Frontal cortex (tissue), 4 donors: ENCODE results near the gene MRPL33. TPM values are rescaled to one million over a fixed set of nuclear protein-coding genes. Genes with fewer than 3 reads are reported as not detected.

Experiments
- DNase-seq, 2 donors: peaks; one replicate each; pipeline ENCODE4 v3.0.0; 2012; ENCODE audit warnings: low spot score in 2 of 2
- FAIRE-seq: peaks from 2 replicates; lab custom pipeline; 2012; peaks lifted over from hg19 to GRCh38; lab: Jason Lieb, UNC
- total RNA-seq: library from RNA; depleted of rRNA; stranded (reverse); fragments of >200 nt; gene quantifications from one replicate; pipeline ENCODE4 v1.2.3, GENCODE V29; 2014
- donor health status: control.
- donor health status: control.
- donor health status: control.

MRPL33 gene
- total RNA-seq, 1 donor from 2014 or later = 56.7 TPM

- no peak for FAIRE-seq
These were observed 31.5 kb downstream of the MRPL33 start for GRCh38 chr2:27803046-27803445.

GRCh38 chr2:27804146-27804545 lies 32.6 kb downstream of the MRPL33 start:
- DNase-seq = no peak
- no peak for FAIRE-seq

More at GRCh38 chr2:27803046-27803445, 31.5 kb downstream of the MRPL33 start:
- no peak for DNase-seq

- DNase-seq = no peak
- FAIRE-seq = no peak
These were observed 33.7 kb downstream of the MRPL33 start for GRCh38 chr2:27805180-27805579.

- no peak for FAIRE-seq
These were observed 35.0 kb downstream of the MRPL33 start for GRCh38 chr2:27806311-27807059.

GRCh38 chr2:27807476-27807875 lies 36.0 kb downstream of the MRPL33 start:
- no peak for FAIRE-seq
- no peak for DNase-seq

More at GRCh38 chr2:27806311-27807059, 35.0 kb downstream of the MRPL33 start:
- no peak for DNase-seq

GRCh38 chr2:27808418-27808817 lies 36.9 kb downstream of the MRPL33 start:
- FAIRE-seq (no peak), DNase-seq (no peak)

GRCh38 chr2:27808984-27809383 lies 37.5 kb downstream of the MRPL33 start:
- DNase-seq (no peak), FAIRE-seq (no peak)

- FAIRE-seq (no peak), DNase-seq (no peak)
These were observed 38.3 kb downstream of the MRPL33 start for GRCh38 chr2:27809761-27810241.

- FAIRE-seq = no peak
- DNase-seq = no peak
These were observed 38.9 kb downstream of the MRPL33 start for GRCh38 chr2:27810455-27810854.

GRCh38 chr2:27811768-27812167 lies 40.2 kb downstream of the MRPL33 start:
- DNase-seq (no peak), FAIRE-seq (no peak)

- no peak for FAIRE-seq
- DNase-seq = no peak
These were observed 43.2 kb downstream of the MRPL33 start for GRCh38 chr2:27814758-27815157.

GRCh38 chr2:27815860-27816438 lies 44.4 kb downstream of the MRPL33 start:
- FAIRE-seq = no peak
- DNase-seq = no peak

- DNase-seq = no peak
- no peak for FAIRE-seq
These were observed 50.5 kb downstream of the MRPL33 start for GRCh38 chr2:27822049-27822448.

GRCh38 chr2:27823135-27823534 lies 51.6 kb downstream of the MRPL33 start:
- no peak for FAIRE-seq
- no peak for DNase-seq

GRCh38 chr2:27823569-27823968 lies 52.0 kb downstream of the MRPL33 start:
- no peak for FAIRE-seq
- no peak for DNase-seq

GRCh38 chr2:27824401-27824800 lies 52.9 kb downstream of the MRPL33 start:
- no peak for DNase-seq
- FAIRE-seq = no peak

- FAIRE-seq = no peak
These were observed 56.8 kb downstream of the MRPL33 start for GRCh38 chr2:27828305-27828704.

More at GRCh38 chr2:27828305-27828704, 56.8 kb downstream of the MRPL33 start:
- no peak for DNase-seq
